Central memory CD4-positive, alpha-beta T cell (primary cell): Measurements from ENCODE around the gene RHBDD2.

ENCODE experiments used
- DNase-seq: peaks from one replicate; pipeline ENCODE4 v3.0.0; 2022

Gene RHBDD2

GRCh38 chr7:75921479-75921878, 42.6 kb downstream of the RHBDD2 start:
- DNase-seq: no peak

GRCh38 chr7:75922966-75923603, 44.3 kb downstream of the RHBDD2 start:
- DNase-seq: no peak

DNA sequence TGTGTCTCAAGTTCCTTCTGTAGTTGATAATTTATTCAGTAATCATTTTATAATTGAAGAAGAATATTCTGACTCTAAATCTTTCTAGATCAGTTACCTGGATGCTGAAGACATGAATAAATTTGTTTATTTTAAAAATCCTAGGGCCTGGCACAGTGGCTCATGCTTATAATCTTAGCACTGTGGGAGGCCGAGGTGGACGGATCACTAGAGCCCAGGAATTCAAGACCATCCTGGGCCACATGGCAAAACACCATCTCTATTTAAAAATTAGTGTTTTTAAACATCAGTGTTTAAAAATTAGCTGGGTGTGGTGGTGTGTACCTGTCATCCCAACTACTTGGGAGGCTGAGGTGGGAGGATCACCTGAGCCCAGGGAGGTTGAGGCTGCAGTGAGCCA, 45.4 kb downstream of the RHBDD2 start:
- DNase-seq: no peak

DNA sequence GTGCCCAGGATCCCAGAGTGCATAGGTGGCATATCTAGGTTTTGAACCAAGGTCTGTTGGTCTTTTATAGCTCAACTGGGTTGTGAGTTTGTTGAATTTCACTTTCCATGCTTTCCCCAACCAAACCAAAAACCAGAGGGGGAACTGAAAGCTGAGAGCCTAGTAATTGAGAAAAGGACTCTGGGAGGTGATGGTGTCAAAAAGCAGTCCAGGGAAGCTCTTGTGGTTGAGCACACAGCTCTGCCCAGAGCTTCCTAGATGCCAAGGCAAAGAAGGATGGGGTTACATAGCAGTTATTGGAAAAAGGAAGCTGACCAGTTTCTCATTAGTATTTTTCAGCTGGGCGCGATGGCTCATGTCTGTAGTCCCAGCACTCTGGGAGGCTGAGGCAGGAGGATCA, 46.1 kb downstream of the RHBDD2 start:
- DNase-seq: no peak

DNA sequence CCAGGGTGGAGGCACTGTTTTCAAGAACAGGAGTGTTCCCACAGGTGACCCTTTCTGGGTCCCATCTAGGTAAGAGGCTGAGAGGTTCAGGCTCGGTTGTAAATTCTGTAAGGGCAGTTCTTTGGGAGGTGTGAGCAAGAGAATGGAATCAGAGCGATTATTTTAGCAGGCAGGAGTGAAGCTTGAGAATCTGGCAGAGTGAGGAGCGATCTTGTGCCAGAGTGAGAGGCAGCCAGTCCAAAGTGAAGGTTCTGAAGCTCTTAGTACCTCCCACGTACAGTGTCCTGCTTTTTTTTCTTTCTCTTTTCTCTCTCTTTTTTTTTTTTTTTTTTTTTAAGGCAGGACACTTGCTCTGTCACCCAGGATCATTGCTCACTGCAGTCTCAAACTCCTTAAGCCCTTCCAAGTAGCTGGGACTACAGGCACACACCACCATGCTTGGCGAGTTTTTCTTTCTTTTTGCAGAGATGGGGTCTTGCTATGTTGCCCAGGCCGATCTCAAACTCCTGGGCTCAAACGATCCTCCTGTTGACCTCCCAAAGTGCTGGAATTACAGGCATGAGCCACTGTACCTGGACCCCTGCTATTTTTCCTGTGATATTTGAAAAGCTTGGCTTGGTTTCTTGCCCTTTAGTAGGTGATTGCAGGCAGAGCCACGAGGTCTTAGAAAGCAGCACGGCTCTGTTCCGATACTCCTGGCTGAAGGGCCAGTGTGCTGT, 47.0 kb downstream of the RHBDD2 start:
- DNase-seq: no peak

DNA sequence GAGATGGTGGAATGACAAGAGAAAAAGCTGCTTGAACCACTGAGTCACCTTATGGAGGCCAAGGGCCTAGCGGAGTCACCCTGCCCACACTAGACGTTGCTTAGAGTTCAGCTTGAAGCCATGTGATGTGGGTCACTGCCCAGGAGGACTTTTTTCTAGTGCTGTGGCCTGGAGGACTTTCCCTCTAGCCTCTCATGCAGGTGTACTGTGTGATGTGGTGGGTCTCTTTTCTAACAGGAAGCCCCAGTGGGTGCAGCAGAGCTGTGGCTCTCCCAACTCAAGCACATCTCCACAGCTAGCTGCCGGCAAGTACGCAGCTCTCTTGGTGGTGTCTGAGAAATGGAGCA, 49.7 kb downstream of the RHBDD2 start:
- DNase-seq: peak; percentile 12

GRCh38 chr7:75931680-75932079, 52.8 kb downstream of the RHBDD2 start:
- DNase-seq: no peak

GRCh38 chr7:75937958-75938786, 59.3 kb downstream of the RHBDD2 start:
- no peak for DNase-seq
